HepG2 (cell line): ENCODE data around the gene LYSMD2. TPM values are rescaled to one million over a fixed set of nuclear protein-coding genes. Genes with fewer than 3 reads are reported as not detected.

Experiments used
- ATAC-seq: fragments of 200-7000 bp; cut with Tn5 transposase; 3 replicates; pipeline ENCODE4 v1.9.1; 2020; ENCODE audit warnings: mild to moderate bottlenecking, moderate library complexity
- BruUV-seq: library from RNA; stranded (reverse); fragments of 400-500 nt; replicated peaks from 2 replicates; lab custom pipeline; 2021; lab: Mats Ljungman, UMichigan
- CTCF ChIA-PET: fragments of 300-600 bp; formaldehyde crosslinking; extraction: SDS; loops from one replicate; lab custom pipeline; 2021; ENCODE audit warnings: low total read pairs, inconsistent platforms, low intra/inter-chr PET ratio; lab: Yijun Ruan, JAX
- POLR2A ChIA-PET: fragments of 350-600 bp; sonication (Branson Sonifier 250); formaldehyde crosslinking; loops from one replicate; lab custom pipeline; 2020; ENCODE audit warnings: antibody characterized with exemption, inconsistent platforms; lab: Yijun Ruan, JAX
- DNase-seq: peaks from one replicate; pipeline ENCODE4 v3.0.0-alpha.2; 2015; ENCODE audit warnings: low spot score
- FAIRE-seq: peaks from 3 replicates; lab custom pipeline; 2011; peaks lifted over from hg19 to GRCh38; lab: Jason Lieb, UNC
- H2AFZ ChIP-seq: one replicate; pipeline ENCODE4 v1.6.1; 2011; ENCODE audit warnings: low read length, inconsistent platforms
- H3K27ac ChIP-seq: fragments of 300-600 bp; 3 replicates; pipeline ENCODE4 v1.8.0; 2011; ENCODE audit warnings: mixed run types, mild to moderate bottlenecking, mixed read lengths, low read length, inconsistent platforms; ENCODE audit not compliant: insufficient read depth; ENCODE audit errors: extremely low read length
- H3K27me3 ChIP-seq, 2 experiments: fragments of 200-600 bp in 1 of 2; 2 replicates in 1 of 2; 3 replicates in 1 of 2; pipeline versions ENCODE4 v1.6.0 to v1.8.0; 2011; ENCODE audit warnings: low read length in 2 of 2, mild to moderate bottlenecking in 2 of 2, moderate library complexity in 2 of 2, inconsistent platforms in 1 of 2; ENCODE audit not compliant: insufficient read depth in 2 of 2, control insufficient read depth in 1 of 2
- H3K36me3 ChIP-seq, 2 experiments: fragments of 200-600 bp in 1 of 2; replicated peaks in 1 of 2; 2 replicates in 1 of 2; 3 replicates in 1 of 2; pipeline versions ENCODE4 v1.5.1 to v1.8.0; 2011; ENCODE audit warnings: low read length in 2 of 2, inconsistent platforms in 1 of 2; ENCODE audit not compliant: insufficient read depth in 2 of 2, control insufficient read depth in 1 of 2
- H3K4me1 ChIP-seq: 2 replicates; pipeline ENCODE4 v1.5.1; 2012; ENCODE audit warnings: low read length, inconsistent platforms; ENCODE audit not compliant: insufficient read depth
- H3K4me2 ChIP-seq: 2 replicates; pipeline ENCODE4 v1.6.0; 2011; ENCODE audit warnings: low read depth, low read length, inconsistent platforms
- H3K4me3 ChIP-seq, 3 experiments: fragments of 200-600 bp in 1 of 3; sonication (generic), shearing (Covaris generic) in 1 of 3; replicated peaks in 1 of 3; 2 replicates each; pipeline ENCODE4 v1.5.1; 2011 to 2016; ENCODE audit warnings: low read length in 3 of 3, inconsistent platforms in 2 of 3, low read depth in 2 of 3, mild to moderate bottlenecking in 2 of 3, control low read depth in 1 of 3, mixed read lengths in 1 of 3; ENCODE audit not compliant: insufficient read depth in 1 of 3
- H3K79me2 ChIP-seq: one replicate; pipeline ENCODE4 v1.6.1; 2011; ENCODE audit warnings: low read length, inconsistent platforms; ENCODE audit not compliant: insufficient read depth
- H3K9ac ChIP-seq: 2 replicates; pipeline ENCODE4 v1.6.0; 2011; ENCODE audit warnings: mild to moderate bottlenecking, low read depth, low read length, inconsistent platforms; ENCODE audit not compliant: insufficient read depth
- H3K9me3 ChIP-seq: 2 replicates; pipeline ENCODE4 v1.5.1; 2012; ENCODE audit warnings: mild to moderate bottlenecking, low read length
- H4K20me1 ChIP-seq: 2 replicates; pipeline ENCODE4 v1.6.0; 2011; ENCODE audit warnings: inconsistent platforms, mild to moderate bottlenecking, low read length, moderate library complexity; ENCODE audit not compliant: insufficient read depth
- CEBPB ChIP-seq: IDR thresholded peaks from 2 replicates; pipeline ENCODE4 v1.6.1; 2011; ENCODE audit warnings: low read depth, low read length, improper control_type of control experiment, borderline replicate concordance
- CENPBD1 ChIP-seq: sonication (generic); formaldehyde crosslinking; IDR thresholded peaks from 2 replicates; pipeline ENCODE4 v1.8.0; 2022; ENCODE audit warnings: missing genetic modification reagents, low read depth, mild to moderate bottlenecking, borderline replicate concordance
- HNF4A ChIP-seq: sonication (generic); formaldehyde crosslinking; IDR thresholded peaks from 2 replicates; pipeline ENCODE4 v1.4.0; 2020; ENCODE audit warnings: missing genetic modification reagents
- HNF4G ChIP-seq, 2 experiments: sonication (generic) in 1 of 2; formaldehyde crosslinking in 1 of 2; IDR thresholded peaks; 2 replicates each; pipeline versions ENCODE4 v1.4.0 to v1.6.1; 2011 to 2020; ENCODE audit warnings: borderline replicate concordance in 2 of 2, low read depth in 2 of 2, mild to moderate bottlenecking in 2 of 2, low read length in 1 of 2, missing genetic modification reagents in 1 of 2, moderate library complexity in 1 of 2
- SIN3B ChIP-seq: fragments of 150-350 bp; IDR thresholded peaks from 2 replicates; pipeline ENCODE4 v1.6.1; 2014; ENCODE audit warnings: low read length
- SNRNP70 ChIP-seq: fragments of 200-400 bp; formaldehyde crosslinking; IDR thresholded peaks from 2 replicates; pipeline ENCODE4 v1.6.1; 2017; ENCODE audit warnings: mild to moderate bottlenecking, low read depth, low read length, moderate library complexity
- STAG1 ChIP-seq: sonication (generic); formaldehyde crosslinking; IDR thresholded peaks from 2 replicates; pipeline ENCODE4 v1.4.0; 2020; ENCODE audit warnings: missing genetic modification reagents
- ZBTB2 ChIP-seq: sonication (generic); formaldehyde crosslinking; IDR thresholded peaks from 2 replicates; pipeline ENCODE4 v1.8.0; 2022; ENCODE audit warnings: low read depth, missing genetic modification reagents
- ZNF7 ChIP-seq: IDR thresholded peaks from 2 replicates; pipeline ENCODE4 v1.6.1; 2016; ENCODE audit warnings: missing biosample characterization, missing genetic modification reagents
- ZSCAN12 ChIP-seq: sonication (generic); formaldehyde crosslinking; IDR thresholded peaks from 2 replicates; pipeline ENCODE4 v1.9.0; 2021; ENCODE audit warnings: mild to moderate bottlenecking, missing genetic modification reagents
- ZZZ3 ChIP-seq: sonication (generic); formaldehyde crosslinking; IDR thresholded peaks from 2 replicates; pipeline ENCODE4 v1.4.0; 2020; ENCODE audit warnings: missing genetic modification reagents, mild to moderate bottlenecking, borderline replicate concordance
- WGBS: methylation state at CpG from one replicate; pipeline ENCODE4 v1.1.6; 2017; ENCODE audit warnings: low lambda C conversion rate; 5-methylcytosine and 5-hydroxymethylcytosine counted together
- in situ Hi-C: cut with HindIII; loops from 2 replicates; pipeline ENCODE4 v1.10.0; 2017; ENCODE audit warnings: low pct_unique_long_range_greater_than_20kb; ENCODE audit not compliant: extremely low pct_ligation_motif_present
- intact Hi-C: fragments of 100-400 bp; cut with micrococcal nuclease; formaldehyde crosslinking; loops from one replicate; pipeline ENCODE4 v1.10.0; 2022; ENCODE audit not compliant: unreplicated experiment
- polyA plus RNA-seq, 8 experiments: library from polyadenylated mRNA; depleted of rRNA in 3 of 8; stranded (reverse) in 7 of 8; unstranded in 1 of 8; fragments of >200 nt; fragmentation: Illumina TruSeq in 4 of 8; extraction: Trizol in 4 of 8; gene quantifications; 2 replicates each; pipeline versions ENCODE4 v1.2.1 to v1.2.3, GENCODE V29; 2011 to 2016; ENCODE audit warnings: low read depth in 4 of 8, missing spikeins in 1 of 8, mixed read lengths in 1 of 8; ENCODE audit not compliant: insufficient read depth in 1 of 8
- total RNA-seq, 5 experiments: library from RNA; depleted of rRNA; stranded (reverse); fragments of >200 nt; fragmentation: Illumina TruSeq; extraction: Trizol; gene quantifications; 2 replicates each; pipeline ENCODE4 v1.2.3, GENCODE V29; 2016; ENCODE audit warnings: low read depth in 1 of 5
- TF ChIP-seq, protein P1 (sequence below): sonication (generic); formaldehyde crosslinking; IDR thresholded peaks from 2 replicates; pipeline ENCODE4 v1.5.0; 2020; ENCODE audit warnings: mild to moderate bottlenecking, missing genetic modification reagents, moderate library complexity

LYSMD2 gene
- total and polyA plus RNA-seq, 2 of the 13 experiments (the other 11 are each of a cell fraction or from before 2014, with no cell fraction given), result 0.05 to 0.27 TPM

GRCh38 chr15:51760805-51761204 lies 23.4 kb upstream of the LYSMD2 start:
- H3K4me2 ChIP-seq, result no peak overlapping the region
- 37% methylated on average over 3 of the region's 3 CpGs for WGBS
- no TSS peak for BruUV-seq
- peaks cover 0 to 12% of the 10 kb centered on the region in 2 experiments; a peak in 1 of 5 replicates for H3K27me3 ChIP-seq
- H4K20me1 ChIP-seq, result no peaks in the 10 kb centered on the region
- H3K4me3 ChIP-seq, result no peak overlapping the region
- no peak overlapping the region for H2AFZ ChIP-seq
- no peak overlapping the region for H3K9ac ChIP-seq
- no peak overlapping the region for H3K27ac ChIP-seq
- no peak for TF ChIP-seq SIN3B
- no peak for TF ChIP-seq ZNF7
- TF ChIP-seq CENPBD1 (CRISPR knock-in tag), result no peak
- no peak for TF ChIP-seq ZSCAN12
- no peak for TF ChIP-seq ZZZ3
- in situ Hi-C loops (no loop called here), intact Hi-C loops (no loop called here)
- ChIA-PET CTCF (no interaction called here), POLR2A (no interaction called here)
- DNase-seq, result no peak
- ATAC-seq, result no peak
- no peaks in the 10 kb centered on the region for H3K9me3 ChIP-seq
- no peaks in the 10 kb centered on the region for H3K79me2 ChIP-seq
- FAIRE-seq, result no peak
- no peaks in the 10 kb centered on the region for H3K4me1 ChIP-seq
- H3K36me3 ChIP-seq, result no peaks in the 10 kb centered on the region

- no peaks in the 10 kb centered on the region for H3K79me2 ChIP-seq
- peak; percentile 63 for ATAC-seq
- BruUV-seq, result no TSS peak
- no peaks in the 10 kb centered on the region for H4K20me1 ChIP-seq
- H3K9me3 ChIP-seq, result no peaks in the 10 kb centered on the region
- H3K36me3 ChIP-seq, result no peaks in the 10 kb centered on the region
- in situ Hi-C loops, result no loop called here
- no peak overlapping the region for H3K9ac ChIP-seq
- no peaks in the 10 kb centered on the region for H3K4me1 ChIP-seq
- ChIA-PET CTCF (no interaction called here), POLR2A (no interaction called here)
- no peak overlapping the region for H2AFZ ChIP-seq
- WGBS, result 1% methylated on average over 3 of the region's 3 CpGs
- intact Hi-C loops, result no loop called here
- H3K4me2 ChIP-seq, result no peak overlapping the region
- no peak overlapping the region for H3K27ac ChIP-seq
- TF ChIP-seq, protein P1, sequence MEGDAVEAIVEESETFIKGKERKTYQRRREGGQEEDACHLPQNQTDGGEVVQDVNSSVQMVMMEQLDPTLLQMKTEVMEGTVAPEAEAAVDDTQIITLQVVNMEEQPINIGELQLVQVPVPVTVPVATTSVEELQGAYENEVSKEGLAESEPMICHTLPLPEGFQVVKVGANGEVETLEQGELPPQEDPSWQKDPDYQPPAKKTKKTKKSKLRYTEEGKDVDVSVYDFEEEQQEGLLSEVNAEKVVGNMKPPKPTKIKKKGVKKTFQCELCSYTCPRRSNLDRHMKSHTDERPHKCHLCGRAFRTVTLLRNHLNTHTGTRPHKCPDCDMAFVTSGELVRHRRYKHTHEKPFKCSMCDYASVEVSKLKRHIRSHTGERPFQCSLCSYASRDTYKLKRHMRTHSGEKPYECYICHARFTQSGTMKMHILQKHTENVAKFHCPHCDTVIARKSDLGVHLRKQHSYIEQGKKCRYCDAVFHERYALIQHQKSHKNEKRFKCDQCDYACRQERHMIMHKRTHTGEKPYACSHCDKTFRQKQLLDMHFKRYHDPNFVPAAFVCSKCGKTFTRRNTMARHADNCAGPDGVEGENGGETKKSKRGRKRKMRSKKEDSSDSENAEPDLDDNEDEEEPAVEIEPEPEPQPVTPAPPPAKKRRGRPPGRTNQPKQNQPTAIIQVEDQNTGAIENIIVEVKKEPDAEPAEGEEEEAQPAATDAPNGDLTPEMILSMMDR (CRISPR knock-in tag), result peak; percentile 43
- 0 out of 2 replicates have a peak, but pooled peaks have one; percentile 11 for TF ChIP-seq STAG1 (CRISPR knock-in tag)
- 0 out of 2 replicates have a peak, but pooled peaks have one; percentile 50 for TF ChIP-seq CEBPB
- TF ChIP-seq HNF4G (IDR thresholded peaks at IDR 0.05; ENCODE audit: borderline replicate concordance, low read depth, low read length), result peak; percentile 41; the same call in 1 of the 2 replicates
- TF ChIP-seq HNF4G (CRISPR knock-in tag; IDR thresholded peaks at IDR 0.05; ENCODE audit: borderline replicate concordance, low read depth), result no peak
- peak; percentile 64 for TF ChIP-seq HNF4A (CRISPR knock-in tag)
- no peak for TF ChIP-seq ZBTB2 (CRISPR knock-in tag)
- no peak for TF ChIP-seq SNRNP70
- TF ChIP-seq, all 625 proteins: peak for 5
- DNase-seq (peak; percentile 6), FAIRE-seq (no peak)
- peaks cover 0 to 19% of the 10 kb centered on the region in 2 experiments; a peak in 1 of 5 replicates for H3K27me3 ChIP-seq
- no peak overlapping the region for H3K4me3 ChIP-seq
These were observed 22.2 kb upstream of the LYSMD2 start for GRCh38 chr15:51759557-51760070.
